GM18873 (cell line): Measurements from ENCODE around the gene PPP2R3B.
"Not testable (repeated sequence)": the region's sequence is repeated elsewhere in the genome, so short reads cannot be mapped to it uniquely, and the experiment has no call there.

Source experiments
- ATAC-seq: cut with Tn5 transposase; IDR thresholded peaks from one replicate; pipeline ENCODE4 v1.9.1; 2021; ENCODE audit warnings: mild to moderate bottlenecking, moderate library complexity, moderate number of reproducible peaks; ENCODE audit not compliant: unreplicated experiment, low FRiP score

PPP2R3B gene

DNA sequence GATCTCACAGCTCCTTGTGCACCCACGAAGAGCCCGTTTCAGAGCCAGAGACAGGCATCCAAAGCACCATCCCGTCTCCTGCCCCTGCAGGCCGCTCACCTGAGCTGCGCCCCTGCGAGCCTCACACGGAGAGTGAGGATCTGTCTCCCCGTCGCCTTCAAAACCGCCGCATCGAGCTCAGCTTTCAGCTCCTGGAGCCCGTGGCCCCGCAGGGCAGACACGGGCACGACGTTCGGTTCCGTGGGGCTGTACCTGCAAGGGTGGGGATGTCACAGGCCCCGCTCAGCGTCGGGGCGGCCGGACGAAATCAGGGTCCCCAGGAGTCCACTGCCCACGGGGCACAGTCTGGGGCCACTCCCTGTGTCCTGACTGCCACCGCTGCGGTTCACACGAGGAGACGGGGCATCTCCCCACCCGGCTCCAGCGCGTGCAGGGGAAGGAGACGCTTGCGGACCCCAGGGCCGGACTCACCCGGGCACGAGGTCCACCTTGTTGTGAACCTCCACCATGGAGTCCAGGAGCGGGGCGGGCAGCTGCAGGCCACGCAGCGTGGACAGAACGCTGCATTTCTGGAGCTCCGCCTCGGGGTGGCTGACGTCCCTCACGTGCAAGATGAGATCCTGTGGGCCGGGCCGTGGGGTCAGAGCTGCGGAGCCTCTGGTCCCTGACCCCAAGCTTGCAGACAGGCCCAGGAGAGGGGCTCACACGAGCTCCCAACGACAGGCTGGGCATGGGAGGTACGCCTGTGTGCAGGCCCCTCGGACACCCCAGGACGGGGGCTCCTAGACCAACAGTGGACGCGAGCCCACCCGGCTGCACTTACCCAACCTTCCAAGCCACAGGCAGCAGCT lies 79.2 kb downstream of the PPP2R3B start:
- ATAC-seq: no peak

GRCh38 chrX:306614-307251 lies 80.0 kb downstream of the PPP2R3B start:
- ATAC-seq: not testable (repeated sequence)

- not testable (repeated sequence) for ATAC-seq
These were observed 80.7 kb downstream of the PPP2R3B start for GRCh38 chrX:305781-306613.

- no peak for ATAC-seq
These were observed 83.7 kb downstream of the PPP2R3B start for GRCh38 chrX:302975-303374.

GRCh38 chrX:300334-300733 lies 86.4 kb downstream of the PPP2R3B start:
- no peak for ATAC-seq

- no peak for ATAC-seq
These were observed 87.7 kb downstream of the PPP2R3B start for GRCh38 chrX:298993-299392.

DNA sequence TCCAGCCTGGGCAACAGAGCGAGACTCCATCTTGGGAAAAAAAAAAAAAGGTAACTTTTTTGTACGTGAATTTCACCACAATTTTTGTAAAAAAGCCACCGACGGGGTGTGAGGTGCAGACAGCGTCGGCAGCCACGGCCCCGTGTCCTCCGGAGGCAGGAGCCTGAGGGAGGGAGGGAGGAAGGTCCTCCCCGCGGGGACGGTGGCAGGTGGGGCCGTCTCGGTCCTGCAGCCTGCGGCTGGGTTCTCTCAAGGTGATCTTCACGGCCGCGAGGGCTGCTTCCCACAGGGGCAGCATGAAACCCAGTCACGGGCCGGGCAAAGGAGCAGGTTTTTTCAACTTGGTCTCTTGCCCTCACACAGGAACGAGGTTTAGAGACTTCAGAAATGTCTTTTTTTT lies 91.6 kb downstream of the PPP2R3B start:
- ATAC-seq: no peak

- no peak for ATAC-seq
These were observed 93.5 kb downstream of the PPP2R3B start for GRCh38 chrX:292900-293897.

- ATAC-seq: no peak
These were observed 95.3 kb downstream of the PPP2R3B start for GRCh38 chrX:291411-291901.

DNA sequence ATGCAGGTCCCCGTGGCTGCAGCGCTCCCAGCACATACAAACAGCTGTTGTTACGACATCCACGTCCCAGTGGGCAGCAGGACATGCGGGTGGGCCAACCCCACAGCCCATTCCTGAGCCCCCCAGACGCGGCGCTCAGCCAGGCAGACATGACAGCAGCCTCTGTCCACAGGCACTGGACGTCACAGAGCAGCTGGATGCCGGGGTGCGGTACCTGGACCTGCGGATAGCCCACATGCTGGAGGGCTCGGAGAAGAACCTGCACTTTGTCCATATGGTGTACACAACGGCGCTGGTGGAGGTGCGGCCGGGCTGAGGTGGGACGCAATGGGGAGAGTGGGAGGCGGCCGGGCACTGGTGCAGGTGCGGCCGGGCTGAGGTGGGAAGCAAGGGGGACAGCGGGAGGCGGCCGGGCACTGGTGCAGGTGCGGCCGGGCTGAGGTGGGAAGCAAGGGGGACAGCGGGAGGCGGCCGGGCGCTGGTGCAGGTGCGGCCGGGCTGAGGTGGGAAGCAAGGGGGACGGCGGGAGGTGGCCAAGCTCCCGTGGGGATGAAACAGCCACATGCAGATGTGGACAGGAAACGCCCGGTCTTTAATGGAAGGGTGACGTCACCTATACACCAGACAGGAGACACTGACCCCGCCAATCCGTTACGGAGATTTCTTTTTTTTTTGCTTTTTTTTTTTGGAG lies 96.1 kb downstream of the PPP2R3B start:
- ATAC-seq: no peak

GRCh38 chrX:288561-288991 lies 98.1 kb downstream of the PPP2R3B start:
- ATAC-seq: no peak

GRCh38 chrX:287670-288069 lies 99.0 kb downstream of the PPP2R3B start:
- ATAC-seq: no peak

DNA sequence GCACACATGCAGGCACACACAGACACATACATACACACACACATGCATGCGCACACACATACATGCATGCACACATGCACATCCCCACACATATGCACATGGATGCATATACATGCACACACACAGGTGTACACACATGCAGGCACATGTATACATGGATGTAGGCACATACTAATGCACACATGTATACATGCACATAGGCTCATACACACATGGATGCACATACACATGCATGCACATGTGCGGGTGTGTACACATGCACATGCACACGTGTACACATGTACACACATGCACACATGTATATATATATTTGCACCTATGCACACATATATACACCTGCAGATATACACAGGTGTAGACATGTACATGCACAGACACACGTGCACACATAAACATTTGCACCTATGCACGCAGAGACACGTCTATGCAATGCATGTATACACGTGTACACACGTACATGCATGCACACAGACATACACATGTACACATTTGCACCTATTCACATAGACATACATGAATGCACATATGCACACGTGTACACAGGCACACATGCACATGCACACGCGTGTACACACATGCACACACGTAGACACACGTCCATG lies 101.5 kb downstream of the PPP2R3B start:
- no peak for ATAC-seq
